HK-2 (cell line): ENCODE measurements around the gene FES.
A peak's percentile ranks its signal among the peaks of the same experiment; 100 is the strongest.
"Not testable (repeated sequence)": the region's sequence is repeated elsewhere in the genome, so short reads cannot be mapped to it uniquely, and the experiment has no call there.

Experiments used
- DNase-seq: peaks from one replicate; pipeline ENCODE4 v3.0.0-alpha.2; 2018; ENCODE audit not compliant: unreplicated experiment

FES gene

DNA sequence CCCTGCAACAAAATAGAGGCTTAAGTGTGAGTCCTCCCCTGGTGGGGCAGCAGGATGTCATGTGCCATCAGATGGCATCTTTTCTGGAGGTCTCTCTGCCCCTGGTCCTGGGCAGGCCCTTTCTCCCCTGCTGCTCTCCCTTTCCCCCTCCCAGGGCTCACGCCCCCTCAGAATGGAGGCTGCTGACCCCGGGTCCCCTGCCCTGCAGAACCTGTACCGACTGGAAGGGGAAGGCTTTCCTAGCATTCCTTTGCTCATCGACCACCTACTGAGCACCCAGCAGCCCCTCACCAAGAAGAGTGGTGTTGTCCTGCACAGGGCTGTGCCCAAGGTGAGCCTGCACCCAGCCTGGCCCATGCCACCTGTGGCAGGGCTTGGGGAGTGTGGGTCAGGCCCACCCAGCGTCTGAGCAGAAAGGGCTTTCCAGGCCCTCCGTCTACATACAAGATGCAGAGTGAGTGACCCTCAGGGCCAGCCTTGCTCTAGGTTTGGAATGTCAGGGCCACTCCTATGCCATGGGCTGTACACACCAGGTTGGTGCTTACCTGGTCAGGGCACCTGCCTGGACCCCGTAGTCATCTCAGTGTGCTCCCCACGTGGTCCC lies 7.1 kb downstream of the FES start:
- no peak for DNase-seq

DNA sequence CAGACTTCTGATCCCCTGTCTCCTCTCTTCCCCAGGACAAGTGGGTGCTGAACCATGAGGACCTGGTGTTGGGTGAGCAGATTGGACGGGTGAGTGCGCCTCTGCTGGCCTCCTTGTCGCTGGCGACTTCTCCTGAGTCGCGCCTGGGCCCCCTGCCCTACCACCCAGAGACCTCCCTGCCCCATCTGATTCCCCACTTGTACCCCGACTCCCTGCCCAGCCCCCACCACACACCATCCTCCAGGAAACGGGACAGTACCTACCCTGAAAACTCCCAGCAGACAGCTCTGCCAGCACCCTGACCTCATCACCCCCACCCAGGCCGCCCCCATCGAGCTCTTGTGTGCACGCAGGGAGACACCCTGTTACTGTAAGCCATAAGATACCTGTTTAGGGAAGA lies 7.7 kb downstream of the FES start:
- no peak for DNase-seq

DNA sequence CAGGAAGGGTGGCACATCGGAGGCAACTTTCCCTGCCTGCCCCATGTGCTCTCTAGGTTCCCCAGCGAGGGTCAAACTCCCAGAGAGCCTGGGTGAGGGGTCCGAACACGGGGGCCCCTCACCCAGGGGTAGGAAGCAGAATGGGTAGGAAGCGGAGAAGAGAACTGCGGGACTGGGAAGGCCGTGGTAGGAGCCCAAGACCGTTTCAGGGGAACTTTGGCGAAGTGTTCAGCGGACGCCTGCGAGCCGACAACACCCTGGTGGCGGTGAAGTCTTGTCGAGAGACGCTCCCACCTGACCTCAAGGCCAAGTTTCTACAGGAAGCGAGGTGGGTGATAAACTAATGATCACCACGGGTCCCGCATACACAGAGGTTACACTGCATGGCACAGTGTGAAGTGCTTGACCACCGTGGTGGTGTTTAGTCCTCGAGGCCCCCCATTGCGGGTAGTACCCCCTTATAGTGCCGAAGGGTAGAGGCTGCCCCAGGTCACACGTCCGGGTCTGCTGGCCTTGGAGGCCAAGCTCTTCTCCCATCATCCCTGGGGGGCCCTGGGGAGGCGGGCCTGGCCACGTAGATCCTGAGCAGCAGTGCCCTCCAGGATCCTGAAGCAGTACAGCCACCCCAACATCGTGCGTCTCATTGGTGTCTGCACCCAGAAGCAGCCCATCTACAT lies 8.3 kb downstream of the FES start:
- DNase-seq: no peak

DNA sequence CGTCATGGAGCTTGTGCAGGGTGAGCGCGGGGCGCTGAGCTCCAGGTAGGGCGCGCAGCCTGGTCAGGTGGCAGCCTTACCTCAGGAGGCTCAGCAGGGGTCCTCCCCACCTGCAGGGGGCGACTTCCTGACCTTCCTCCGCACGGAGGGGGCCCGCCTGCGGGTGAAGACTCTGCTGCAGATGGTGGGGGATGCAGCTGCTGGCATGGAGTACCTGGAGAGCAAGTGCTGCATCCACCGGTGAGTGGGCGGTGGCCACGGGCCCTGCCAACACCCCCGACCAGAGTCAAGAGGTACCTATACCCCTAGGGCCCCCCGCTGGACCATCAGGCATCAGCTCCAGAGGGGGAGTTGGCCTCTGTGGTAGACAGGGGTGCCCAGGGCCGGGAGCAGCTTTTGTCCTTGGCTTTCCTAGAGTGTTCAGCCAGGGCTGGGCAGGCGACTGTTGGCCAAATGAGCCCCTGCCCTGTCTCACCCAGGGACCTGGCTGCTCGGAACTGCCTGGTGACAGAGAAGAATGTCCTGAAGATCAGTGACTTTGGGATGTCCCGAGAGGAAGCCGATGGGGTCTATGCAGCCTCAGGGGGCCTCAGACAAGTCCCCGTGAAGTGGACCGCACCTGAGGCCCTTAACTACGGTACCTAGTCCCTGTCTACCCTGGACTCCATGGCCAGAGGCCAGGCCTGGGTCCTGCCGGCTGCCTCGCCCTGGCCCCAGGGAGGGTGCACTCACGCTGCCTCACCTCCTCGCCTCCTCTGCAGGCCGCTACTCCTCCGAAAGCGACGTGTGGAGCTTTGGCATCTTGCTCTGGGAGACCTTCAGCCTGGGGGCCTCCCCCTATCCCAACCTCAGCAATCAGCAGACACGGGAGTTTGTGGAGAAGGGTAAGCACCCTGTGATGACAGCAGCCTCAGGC lies 9.1 kb downstream of the FES start:
- no peak for DNase-seq

DNA sequence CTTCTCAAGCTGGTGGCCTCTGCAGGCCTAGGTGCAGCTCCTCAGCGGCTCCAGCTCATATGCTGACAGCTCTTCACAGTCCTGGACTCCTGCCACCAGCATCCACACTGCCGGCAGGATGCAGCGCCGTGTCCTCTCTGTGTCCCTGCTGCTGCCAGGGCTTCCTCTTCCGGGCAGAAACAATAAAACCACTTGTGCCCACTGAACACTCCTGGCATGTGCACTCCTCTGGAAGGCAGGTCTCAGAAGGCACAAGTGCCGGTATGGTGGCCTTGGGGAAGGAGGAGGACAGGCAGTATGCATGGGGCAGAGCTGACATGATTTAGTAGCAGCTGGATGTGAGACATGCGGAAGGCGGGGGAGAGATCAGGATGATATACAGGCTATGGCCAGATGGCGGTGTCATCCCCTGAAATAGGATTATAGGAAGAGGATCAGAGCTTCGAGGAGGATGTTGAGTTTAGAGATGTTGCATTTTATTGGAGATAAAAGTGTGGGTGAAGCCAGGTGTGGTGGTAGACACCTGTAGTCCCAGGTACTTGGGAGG lies 11.3 kb downstream of the FES start:
- DNase-seq: no peak

DNA sequence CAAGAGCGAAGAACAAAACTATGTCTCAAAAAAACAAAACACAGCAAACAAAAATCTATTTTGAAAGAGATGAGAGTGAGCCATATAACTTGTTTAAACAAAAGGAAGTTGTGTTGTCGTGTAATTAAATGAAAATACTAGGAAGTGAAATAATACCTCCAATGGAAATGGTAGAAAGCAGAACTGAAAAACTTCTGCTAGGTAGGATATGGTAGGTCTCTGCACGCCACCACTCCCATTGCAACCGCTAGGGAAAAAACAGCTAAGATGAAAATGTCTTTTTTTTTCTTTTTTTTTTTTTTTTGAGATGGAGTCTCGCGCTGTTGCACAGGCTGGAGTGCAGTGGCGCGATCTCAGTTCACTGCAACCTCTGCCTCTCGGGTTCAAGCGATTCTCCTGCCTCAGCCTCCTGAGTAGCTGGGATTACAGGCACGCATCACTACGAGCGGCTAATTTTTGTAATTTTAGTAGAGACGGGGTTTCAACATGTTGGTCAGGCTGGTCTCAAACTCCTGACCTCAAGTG lies 12.9 kb downstream of the FES start:
- not testable (repeated sequence) for DNase-seq

DNA sequence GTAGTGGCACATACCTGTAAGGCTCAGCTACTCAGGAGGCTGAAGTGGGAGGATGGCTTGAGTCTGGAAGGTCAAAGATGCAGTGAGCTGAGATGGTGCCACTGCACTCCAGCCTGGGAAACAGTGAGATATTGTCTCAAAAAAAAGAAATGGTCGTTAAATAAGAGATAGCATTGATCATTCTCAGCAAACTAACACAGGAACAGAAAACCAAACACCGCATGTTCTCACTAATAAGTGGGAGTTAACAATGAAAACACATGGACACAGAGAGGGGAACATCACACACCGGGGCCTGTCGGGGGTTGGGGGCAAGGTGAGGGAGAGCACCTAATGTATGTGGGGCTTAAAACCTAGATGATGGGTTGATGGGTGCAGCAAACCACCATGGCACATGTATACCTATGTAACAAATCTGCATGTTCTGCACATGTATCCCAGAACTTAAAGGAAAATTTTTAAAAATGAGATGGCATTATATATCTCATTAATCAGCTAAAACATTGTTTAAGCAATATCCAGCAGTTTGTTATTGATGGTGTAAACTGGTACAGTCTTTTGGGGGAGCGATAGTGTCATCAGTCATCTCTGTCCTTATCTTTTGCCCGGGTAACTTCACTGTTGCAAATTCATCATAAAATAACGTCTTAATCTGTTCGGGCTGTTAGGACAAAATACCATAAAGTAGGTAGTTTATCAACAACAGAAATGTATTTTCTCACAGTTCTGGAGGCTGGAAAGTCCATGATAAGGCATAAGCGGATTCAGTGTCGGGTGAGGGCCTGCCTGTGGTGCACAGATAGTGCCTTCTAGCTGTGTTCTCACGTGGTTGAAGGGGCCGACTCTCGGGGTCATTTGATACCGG lies 17.1 kb downstream of the FES start:
- DNase-seq: no peak

DNA sequence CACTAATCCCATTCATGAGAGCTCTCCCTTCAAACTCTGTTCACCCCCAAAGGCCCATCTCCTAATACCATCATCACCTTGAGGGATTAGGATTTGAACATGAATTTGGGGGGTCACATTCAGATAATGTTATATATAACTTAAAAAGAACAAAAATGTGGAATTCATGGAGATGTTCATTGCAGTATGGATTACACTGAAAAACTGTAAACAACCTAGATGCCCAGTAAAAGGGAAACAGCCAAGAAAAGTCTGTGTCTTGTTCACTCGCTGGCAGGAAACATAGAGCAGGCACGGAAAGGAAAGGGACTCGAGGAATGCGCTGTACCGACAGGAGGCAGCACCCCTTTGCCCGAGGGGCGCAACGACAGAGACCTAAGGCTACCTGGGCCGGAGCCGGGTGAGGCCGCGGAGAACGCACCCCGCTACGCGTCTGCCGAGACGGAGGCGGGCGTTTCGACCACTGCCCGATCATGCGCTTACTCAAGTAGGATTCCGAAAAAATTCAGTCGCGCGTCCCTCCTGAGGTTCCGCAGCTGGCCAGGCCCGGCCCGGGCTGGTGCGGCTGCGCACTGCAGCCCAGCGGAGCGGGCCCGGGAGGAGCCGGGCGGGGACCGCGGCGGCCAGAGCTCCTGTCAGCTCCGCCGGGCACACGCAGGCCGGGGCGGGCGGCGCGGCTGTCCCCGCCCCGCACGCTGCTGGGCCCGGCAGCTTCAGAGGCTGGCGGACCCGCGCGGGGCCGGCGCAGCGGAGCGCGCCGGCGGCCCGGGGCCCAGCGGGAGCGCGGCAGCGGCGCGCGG lies 17.9 kb downstream of the FES start:
- peak; percentile 65 for DNase-seq

DNA sequence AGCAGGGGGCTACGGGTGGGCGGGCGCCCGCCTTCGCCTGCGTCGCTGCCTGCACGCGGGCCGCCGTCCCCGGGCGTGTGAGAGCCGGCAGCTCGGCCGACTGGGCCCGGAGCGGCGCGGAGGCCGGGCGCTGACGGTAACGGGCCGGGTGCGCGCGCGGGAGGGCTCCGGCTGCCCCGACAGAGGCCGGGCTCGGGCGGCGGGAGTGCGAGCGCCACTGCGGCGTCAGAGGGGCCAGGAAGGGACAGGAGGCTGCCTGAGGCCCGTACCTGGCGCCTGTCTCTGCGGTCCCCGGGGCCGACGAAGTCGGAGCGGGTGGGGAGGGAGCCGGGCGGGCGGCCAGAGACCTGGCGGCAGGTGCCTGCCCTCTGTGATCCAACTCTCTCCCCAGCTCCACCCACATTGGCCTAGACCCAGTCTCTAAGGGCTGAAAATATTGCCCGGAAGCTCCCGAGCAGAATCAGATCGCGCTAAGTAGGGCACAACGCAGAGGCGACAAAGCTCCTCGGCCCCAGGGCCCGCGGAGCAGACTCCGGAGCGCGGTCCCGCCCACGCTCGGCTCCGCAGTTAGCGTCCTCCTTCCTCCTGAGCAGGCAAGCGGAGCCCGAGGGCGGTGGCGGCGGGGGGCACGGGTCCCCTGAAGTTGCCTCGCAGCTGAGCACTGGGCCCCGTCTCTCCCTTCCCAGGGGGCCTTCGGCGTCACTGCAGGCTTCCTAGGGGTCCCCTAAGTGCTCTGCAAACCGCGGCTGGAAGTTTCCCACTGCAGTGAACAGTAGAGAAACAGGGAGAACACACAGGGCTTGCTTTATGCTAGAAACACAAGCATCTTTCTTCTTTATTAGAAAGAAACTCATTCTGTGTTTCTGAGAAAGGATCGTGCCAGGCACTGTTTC lies 18.8 kb downstream of the FES start, which contains the start of gene MAN2A2:
Gene MAN2A2 (plus strand): TSS at position 463 of the 893 bp plus-strand sequence. CDS start 906 bp downstream, outside the sequence.
- peak; percentile 41 for DNase-seq

DNA sequence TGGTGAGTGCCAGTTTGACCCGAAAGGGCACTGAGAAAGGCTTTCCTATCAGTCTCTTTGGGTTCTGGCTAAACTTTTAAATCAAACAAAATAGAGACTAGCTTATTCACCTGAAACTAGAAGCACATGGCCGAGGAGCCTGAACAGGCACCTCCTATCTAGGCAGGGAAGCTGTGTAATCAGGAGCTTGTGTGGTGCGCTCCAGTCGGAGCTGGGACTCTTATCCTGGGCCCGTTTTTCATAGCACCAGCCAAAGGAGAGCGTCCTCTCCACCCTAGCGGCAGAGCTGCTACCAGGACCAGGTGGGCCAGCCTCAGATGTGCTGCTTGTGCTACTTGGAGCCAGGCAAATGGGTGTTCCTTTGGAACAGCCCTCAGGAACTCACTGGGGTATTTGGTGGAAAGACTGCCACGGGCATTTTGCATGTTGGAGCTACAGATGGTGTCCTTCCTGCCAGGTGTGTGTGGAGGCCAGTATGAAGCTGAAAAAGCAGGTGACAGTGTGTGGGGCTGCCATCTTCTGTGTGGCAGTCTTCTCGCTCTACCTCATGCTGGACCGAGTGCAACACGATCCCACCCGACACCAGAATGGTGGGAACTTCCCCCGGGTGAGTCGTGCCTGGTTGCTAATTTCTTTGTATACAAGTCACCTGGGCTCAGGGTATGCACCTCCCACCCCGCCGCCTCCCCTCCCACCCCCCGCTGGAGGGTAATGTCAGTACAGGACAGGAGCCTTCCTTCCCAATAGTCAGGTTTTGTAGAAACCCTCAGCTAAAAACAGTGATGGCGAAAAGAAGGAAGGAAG lies 19.6 kb downstream of the FES start:
- DNase-seq: no peak

DNA sequence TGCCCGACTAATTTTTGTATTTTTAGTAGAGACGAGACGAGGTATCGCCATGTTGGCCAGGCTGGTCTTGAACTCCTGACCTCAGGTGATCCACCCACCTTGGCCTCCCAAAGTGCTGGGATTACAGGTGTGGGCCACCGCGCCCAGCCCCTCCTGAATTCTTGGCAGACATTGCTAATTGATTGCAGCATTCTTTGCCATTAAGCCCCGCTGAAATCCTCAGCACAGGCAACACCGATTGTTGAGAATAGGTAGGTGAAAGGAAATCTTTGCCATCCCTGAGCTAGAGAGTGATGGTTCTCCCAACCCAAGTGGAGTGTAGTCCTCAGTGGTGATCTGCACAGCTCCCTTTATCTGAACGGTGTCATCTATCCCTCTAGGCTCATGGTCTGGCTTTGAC lies 20.4 kb downstream of the FES start:
- DNase-seq: no peak

DNA sequence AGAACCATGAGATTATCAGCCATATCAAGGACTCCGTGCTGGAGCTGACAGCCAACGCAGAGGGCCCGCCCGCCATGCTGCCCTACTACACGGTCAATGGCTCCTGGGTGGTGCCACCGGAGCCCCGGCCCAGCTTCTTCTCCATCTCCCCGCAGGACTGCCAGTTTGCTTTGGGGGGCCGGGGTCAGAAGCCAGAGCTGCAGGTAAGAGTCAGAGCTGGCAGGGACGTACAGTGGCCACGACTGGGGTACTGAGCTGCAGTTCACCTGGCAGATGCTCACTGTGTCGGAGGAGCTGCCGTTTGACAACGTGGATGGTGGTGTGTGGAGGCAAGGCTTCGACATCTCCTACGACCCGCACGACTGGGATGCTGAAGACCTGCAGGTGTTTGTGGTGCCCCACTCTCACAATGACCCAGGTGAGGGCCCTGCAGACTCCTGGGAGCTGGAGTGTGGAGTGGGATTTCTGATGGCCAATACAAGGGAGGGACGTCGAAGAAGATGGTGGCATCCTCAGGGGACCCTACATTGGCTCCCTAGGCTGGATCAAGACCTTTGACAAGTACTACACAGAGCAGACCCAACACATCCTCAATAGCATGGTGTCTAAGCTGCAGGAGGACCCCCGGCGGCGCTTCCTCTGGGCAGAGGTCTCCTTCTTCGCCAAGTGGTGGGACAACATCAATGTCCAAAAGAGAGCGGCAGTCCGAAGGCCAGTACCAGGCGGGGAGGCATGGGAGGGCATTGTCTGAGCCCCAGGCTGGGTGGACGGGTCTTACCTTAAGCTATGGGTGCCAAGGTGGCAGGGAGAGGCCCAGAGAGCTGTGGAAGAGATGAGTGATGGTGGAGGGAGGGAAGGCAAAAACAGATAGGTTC lies 21.2 kb downstream of the FES start:
- no peak for DNase-seq

DNA sequence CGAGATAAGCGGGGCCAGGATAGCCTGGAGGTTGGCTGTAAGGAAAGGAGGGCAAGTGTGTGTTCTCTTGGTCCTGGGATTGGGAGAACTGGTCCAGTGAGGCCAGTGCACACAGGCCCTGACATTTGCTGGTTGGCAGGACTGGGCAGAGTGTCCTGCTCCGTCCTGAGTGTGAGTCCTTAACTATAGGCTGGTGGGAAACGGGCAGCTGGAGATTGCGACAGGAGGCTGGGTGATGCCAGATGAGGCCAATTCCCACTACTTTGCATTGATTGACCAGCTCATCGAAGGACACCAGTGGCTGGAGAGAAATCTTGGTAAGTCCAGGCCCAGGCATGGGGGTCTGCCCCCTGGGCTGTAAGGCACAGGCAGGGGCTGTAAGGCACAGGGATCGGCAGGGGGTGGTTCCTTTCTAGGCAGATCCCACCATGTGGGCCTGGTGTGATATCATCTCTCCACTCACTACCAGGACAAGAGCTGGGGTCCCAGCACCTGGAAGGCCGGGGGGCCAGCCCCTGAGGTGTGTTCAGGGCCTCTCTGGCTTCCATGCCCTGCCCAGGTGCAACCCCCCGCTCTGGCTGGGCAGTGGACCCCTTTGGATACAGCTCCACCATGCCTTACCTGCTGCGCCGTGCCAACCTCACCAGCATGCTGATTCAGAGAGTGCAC lies 22.0 kb downstream of the FES start:
- DNase-seq: no peak

DNA sequence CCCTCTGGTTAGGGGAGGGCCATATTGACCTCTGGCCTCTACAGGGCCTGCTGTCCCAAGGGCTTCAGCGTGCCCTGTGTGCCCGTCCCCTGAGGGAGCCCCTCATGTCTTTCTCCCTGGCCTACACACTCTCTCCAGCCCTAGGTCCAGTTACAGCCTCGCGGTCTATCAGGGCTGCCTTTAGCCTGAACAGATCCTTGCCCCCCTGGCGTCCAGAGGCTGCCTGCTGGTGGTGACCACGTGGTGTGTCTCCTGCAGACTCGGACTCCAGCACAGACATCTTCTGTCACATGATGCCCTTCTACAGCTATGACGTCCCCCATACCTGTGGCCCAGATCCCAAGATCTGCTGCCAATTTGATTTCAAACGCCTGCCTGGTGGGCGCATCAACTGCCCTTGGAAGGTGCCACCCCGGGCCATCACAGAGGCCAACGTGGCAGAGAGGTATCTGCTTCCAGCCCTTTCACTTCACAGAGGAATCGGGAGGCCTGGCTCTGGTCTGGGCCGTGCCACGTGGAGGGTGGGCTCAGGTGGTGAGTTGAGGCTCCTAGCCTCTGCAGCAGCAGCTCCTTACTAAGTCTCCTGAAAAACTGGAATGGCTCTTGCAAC lies 22.9 kb downstream of the FES start:
- DNase-seq: no peak

DNA sequence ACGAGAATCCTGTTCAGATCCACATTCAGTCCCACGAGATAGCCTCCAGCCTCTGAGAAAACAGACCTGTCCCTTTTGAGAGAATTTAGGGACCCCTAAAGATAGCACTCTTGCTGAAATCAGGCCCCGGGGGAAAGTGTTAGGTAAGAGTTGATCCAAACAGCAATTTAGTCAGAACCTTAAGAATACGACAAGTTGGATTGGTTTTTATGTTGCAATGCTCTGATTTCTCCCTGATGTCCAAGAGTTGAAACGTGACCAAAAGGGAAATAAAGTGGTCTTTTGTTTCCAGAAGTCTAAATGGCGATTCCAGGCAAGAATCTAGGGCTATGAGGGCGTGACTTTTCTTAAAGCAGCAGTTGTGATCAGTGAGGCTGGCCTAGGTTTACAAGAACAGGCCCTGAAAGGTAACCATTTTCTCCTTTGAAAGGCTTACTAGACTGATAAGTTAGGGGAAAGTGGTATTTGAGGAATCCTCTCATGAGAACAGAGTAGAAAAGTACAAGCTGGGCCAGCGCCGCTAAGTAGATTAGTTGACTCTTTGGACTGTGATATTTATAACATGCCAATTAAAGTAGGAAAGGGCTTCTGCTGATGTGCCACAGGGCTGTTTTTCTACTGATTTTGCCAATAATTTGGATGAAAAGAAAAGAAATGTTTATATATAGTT lies 23.7 kb downstream of the FES start:
- no peak for DNase-seq

DNA sequence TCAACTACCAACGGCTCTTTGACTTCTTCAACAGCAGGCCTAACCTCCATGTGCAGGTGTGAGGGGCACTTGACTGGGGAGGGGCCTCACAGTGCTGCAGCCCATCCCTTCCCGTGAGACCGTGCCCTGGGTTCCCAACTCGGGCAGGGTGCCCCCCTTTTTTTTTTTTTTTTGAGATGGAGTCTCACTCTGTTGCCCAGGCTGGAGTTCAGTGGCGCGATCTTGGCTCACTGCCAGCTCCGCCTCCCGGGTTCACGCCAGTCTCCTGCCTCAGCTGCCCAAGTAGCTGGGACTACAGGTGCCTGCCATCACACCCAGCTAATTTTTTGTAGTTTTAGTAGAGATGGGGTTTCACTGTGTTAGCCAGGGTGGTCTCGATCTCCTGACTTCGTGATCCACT lies 25.1 kb downstream of the FES start:
- not testable (repeated sequence) for DNase-seq
